ENCODE results near the gene C2CD4C.
"Not testable (repeated sequence)": the region's sequence is repeated elsewhere in the genome, so short reads cannot be mapped to it uniquely, and the experiment has no call there.

The C2CD4C gene

DNA sequence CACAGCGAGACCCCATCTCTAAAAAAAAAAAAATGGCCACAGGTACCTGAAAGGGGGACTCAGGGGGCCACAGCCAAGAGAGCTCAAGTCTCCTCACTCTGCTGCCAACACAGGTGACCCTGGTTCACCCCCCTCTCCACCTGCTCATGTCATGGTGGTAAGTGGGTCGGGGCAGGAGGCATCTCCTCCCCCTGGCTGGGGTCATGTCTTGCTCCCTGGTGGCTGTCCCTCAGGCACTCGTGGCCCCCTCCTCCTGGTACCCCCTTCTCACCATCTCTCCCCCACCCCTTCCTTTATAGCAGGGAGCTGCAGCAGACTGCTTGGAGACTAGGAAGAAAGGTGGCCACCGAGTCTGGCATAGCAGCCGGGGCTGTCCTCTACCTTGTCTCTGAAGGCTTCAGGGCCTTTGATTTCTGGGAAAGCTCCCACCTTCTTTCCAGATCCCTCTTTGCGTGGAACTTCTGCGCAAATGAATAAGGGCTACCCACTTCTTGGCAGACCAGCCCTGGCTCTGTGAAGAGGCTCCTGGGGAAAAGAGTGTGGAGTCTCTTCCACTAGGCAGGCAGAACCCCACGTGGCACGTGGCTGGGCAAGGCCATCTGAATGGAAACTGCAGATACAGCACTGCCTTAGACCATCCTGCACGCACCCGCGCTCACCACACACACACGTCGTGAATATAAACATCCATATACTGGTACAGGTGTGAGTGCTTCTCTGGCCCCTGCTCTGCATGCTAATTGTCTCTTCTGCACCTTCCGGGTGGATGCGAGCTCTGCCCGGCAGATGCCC is 44.3 kb downstream of the C2CD4C start:
- DNase-seq (ENCODE audit: low read depth) = no peak

DNA sequence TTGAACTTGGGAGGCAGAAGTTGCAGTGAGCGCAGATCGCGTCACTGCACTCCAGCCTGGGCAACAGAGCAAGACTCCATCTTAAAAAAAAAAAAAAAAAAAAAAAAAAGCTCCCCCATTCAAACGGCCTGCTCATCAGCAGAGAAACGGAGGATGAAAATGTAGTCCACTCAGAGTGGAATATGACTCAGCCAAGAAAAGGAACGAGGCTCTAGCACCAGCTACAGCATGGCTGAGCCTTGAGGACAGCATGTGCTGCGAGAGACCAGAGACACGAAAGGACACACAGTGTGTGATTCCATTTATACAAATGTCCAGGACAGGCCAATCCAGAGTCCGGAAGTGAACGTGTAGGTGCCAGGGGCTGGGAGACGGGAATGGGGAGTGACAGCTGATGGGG is 46.3 kb downstream of the C2CD4C start:
- no peak for DNase-seq (ENCODE audit: low read depth)

DNA sequence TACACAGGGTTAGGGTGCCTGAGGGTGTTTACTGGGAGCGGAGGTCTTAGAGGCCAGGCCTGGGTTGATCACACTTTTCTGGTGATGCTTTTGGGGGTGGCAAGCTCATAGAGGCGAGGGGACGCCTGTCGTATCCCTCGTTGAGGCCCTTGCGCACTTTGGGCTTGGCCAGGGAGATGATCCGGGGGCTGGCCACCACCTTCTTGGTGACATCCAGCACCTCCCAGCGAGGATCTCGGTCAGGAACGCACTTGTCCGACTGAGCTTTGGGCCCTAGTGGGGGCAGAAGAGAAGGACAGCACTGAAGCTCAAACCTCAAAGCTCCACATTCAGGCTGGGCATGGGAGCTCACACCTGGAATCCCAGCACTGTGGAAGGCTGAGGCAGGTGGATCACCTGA is 46.8 kb downstream of the C2CD4C start:
- no peak for DNase-seq (ENCODE audit: low read depth)

DNA sequence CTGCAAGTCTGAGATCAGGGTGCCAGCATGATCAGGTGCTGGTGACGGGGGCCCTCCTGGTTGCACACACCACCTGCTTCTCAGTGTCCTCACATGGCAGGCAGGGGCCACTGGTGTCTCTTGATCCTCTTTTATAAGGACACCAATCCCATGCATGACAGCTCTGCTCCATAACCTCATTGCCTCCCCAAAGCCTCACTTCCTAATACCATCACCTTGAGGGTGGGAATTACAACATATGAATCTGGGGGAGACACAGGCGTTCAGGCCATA is 49.4 kb downstream of the C2CD4C start:
- no peak for DNase-seq (ENCODE audit: low read depth)

- DNase-seq (ENCODE audit: low read depth) = not testable (repeated sequence)
Observed at GRCh38 chr19:355536-355935, 53.4 kb downstream of the C2CD4C start.

All from stimulated activated CD8-positive, alpha-beta memory T cell treated with anti-CD3 and anti-CD28 coated beads, Interleukin-12 subunit alpha, Interleukin-12 subunit beta, amount 100 ng/mL, for 1 hour (primary cell).